H1 (cell line): ENCODE data around the gene UNC13D. TPM values are rescaled to one million over a fixed set of nuclear protein-coding genes. Genes with fewer than 3 reads are reported as not detected.

ENCODE experiments used
- CBX8 ChIP-seq: fragments of 300-800, 300-1000 bp; sonication (generic); IDR thresholded peaks from 2 replicates; pipeline ENCODE4 v1.7.1; 2016; ENCODE audit warnings: low read depth, low read length, borderline replicate concordance
- KDM1A ChIP-seq: fragments of 200-600, 300-600 bp; sonication (generic); IDR thresholded peaks from 2 replicates; pipeline ENCODE4 v1.7.1; 2016; ENCODE audit warnings: mild to moderate bottlenecking, low read length, borderline replicate concordance
- RFX5 ChIP-seq: IDR thresholded peaks from 2 replicates; pipeline ENCODE4 v1.6.1; 2011; ENCODE audit warnings: low read depth, low read length, improper control_type of control experiment, borderline replicate concordance
- RNF2 ChIP-seq: fragments of 200-900, 300-1000 bp; sonication (generic); IDR thresholded peaks from 2 replicates; pipeline ENCODE4 v1.7.1; 2016; ENCODE audit warnings: borderline replicate concordance, low read depth, mild to moderate bottlenecking, antibody characterized with exemption, low read length; ENCODE audit not compliant: poor library complexity, severe bottlenecking; ENCODE audit errors: missing control alignments
- SIN3A ChIP-seq, 2 experiments: IDR thresholded peaks in 1 of 2; conservative IDR thresholded peaks in 1 of 2; 2 replicates each; pipeline ENCODE4 v1.6.1; 2011 to 2012; ENCODE audit warnings: low read length in 2 of 2, improper control_type of control experiment in 1 of 2, low read depth in 1 of 2, mild to moderate bottlenecking in 1 of 2
- SP4 ChIP-seq: IDR thresholded peaks from 2 replicates; pipeline ENCODE4 v1.6.1; 2012; ENCODE audit warnings: low read length, inconsistent platforms
- polyA plus RNA-seq, 7 experiments: library from polyadenylated mRNA; depleted of rRNA in 3 of 7; stranded (reverse) in 5 of 7; unstranded in 2 of 7; fragments of >200 nt in 5 of 7; fragments of 200-250 nt in 2 of 7; gene quantifications; 1 replicate in 5 of 7; 2 replicates in 1 of 7; 4 replicates in 1 of 7; pipeline versions ENCODE4 v1.2.1 to v1.2.3, GENCODE V29; 2011 to 2013; ENCODE audit warnings: missing spikeins in 2 of 7, mixed read lengths in 2 of 7
- total RNA-seq: library from RNA; stranded (reverse); fragmentation: NEBNext Ultra II Directional; extraction: Animal tissue kit (Norgen Biotek cat#: 25700); gene quantifications from 2 replicates; pipeline ENCODE4 v1.2.1, GENCODE V29; 2021

UNC13D gene
- total and polyA plus RNA-seq, 2 of the 8 experiments (the other 6 are each of a cell fraction or from before 2014, with no cell fraction given), result 3.6 to 8.4 TPM

- TF ChIP-seq CBX8 (no peak), SP4 (no peak), RFX5 (no peak), SIN3A (conservative IDR thresholded peaks at IDR 0.05 in 1 of 2, IDR thresholded peaks at IDR 0.05 in 1 of 2; ENCODE audit: low read depth in 1 of 2, low read length in 2 of 2) (no peak), RNF2 (no peak), KDM1A (no peak)
Observed at GRCh38 chr17:75795820-75796607, 48.2 kb downstream of the UNC13D start (continued).
